GM12865 (cell line): ENCODE results near the gene PRKD1.

ENCODE experiments used
- DNase-seq: peaks from one replicate; pipeline ENCODE4 v3.0.0; 2010; ENCODE audit warnings: low read depth
- H3K4me3 ChIP-seq: 2 replicates; pipeline ENCODE4 v1.5.1; 2011; ENCODE audit warnings: mild to moderate bottlenecking, low read depth, low read length, control low read depth
- CTCF ChIP-seq: IDR thresholded peaks from 2 replicates; pipeline ENCODE4 v1.5.1; 2011; ENCODE audit warnings: low read length, control low read depth, low read depth, inconsistent platforms; ENCODE audit not compliant: insufficient read depth; ENCODE audit errors: missing control alignments

The PRKD1 gene

GRCh38 chr14:29724991-29725390 is 202.7 kb downstream of the PRKD1 start:
- no peak for TF ChIP-seq CTCF
- DNase-seq, result no peak
- H3K4me3 ChIP-seq, result no peak overlapping the region

- no peak for DNase-seq
- H3K4me3 ChIP-seq, result no peak overlapping the region
- no peak for TF ChIP-seq CTCF
Observed at GRCh38 chr14:29722831-29723230, 204.8 kb downstream of the PRKD1 start.

- DNase-seq, result no peak
- no peak for TF ChIP-seq CTCF
- no peak overlapping the region for H3K4me3 ChIP-seq
Observed at GRCh38 chr14:29721586-29721985, 206.1 kb downstream of the PRKD1 start.

- no peak for DNase-seq
- H3K4me3 ChIP-seq, result no peak overlapping the region
- no peak for TF ChIP-seq CTCF
Observed at GRCh38 chr14:29717901-29718300, 209.7 kb downstream of the PRKD1 start.

GRCh38 chr14:29716150-29716549 is 211.5 kb downstream of the PRKD1 start:
- H3K4me3 ChIP-seq, result no peak overlapping the region
- no peak for DNase-seq
- no peak for TF ChIP-seq CTCF

- H3K4me3 ChIP-seq, result no peak overlapping the region
- no peak for DNase-seq
- TF ChIP-seq CTCF, result no peak
Observed at GRCh38 chr14:29712601-29713000, 215.0 kb downstream of the PRKD1 start.

- no peak for DNase-seq
Observed at GRCh38 chr14:29710015-29710414, 217.6 kb downstream of the PRKD1 start.

More at GRCh38 chr14:29710015-29710414, 217.6 kb downstream of the PRKD1 start:
- no peak overlapping the region for H3K4me3 ChIP-seq
- no peak for TF ChIP-seq CTCF
